ENCODE results near the gene CES2.
"Not testable (repeated sequence)": the region's sequence is repeated elsewhere in the genome, so short reads cannot be mapped to it uniquely, and the experiment has no call there.

CES2 gene

GRCh38 chr16:66976746-66977145, 41.4 kb downstream of the CES2 start:
- H3K27me3 ChIP-seq (replicated peaks; ENCODE audit: control insufficient read depth, insufficient read depth, low read length), result no peaks in the 10 kb centered on the region
- H3K4me3 ChIP-seq (ENCODE audit: low read length), result no peak overlapping the region
- no peak for DNase-seq (ENCODE audit: low read depth)
- H3K36me3 ChIP-seq (ENCODE audit: control insufficient read depth, insufficient read depth, low read length, severe bottlenecking), result no peaks in the 10 kb centered on the region
- no peaks in the 10 kb centered on the region for H3K9me3 ChIP-seq (ENCODE audit: control insufficient read depth, low read length)
- peaks cover 6% of the 10 kb centered on the region for H3K4me1 ChIP-seq (ENCODE audit: control insufficient read depth, insufficient read depth, low read length)
- H3K9ac ChIP-seq (ENCODE audit: low read length), result no peak overlapping the region

GRCh38 chr16:66977341-66978113, 42.2 kb downstream of the CES2 start:
- no peaks in the 10 kb centered on the region for H3K9me3 ChIP-seq (ENCODE audit: control insufficient read depth, low read length)
- DNase-seq (ENCODE audit: low read depth), result peak; percentile 92
- no peaks in the 10 kb centered on the region for H3K36me3 ChIP-seq (ENCODE audit: control insufficient read depth, insufficient read depth, low read length, severe bottlenecking)
- H3K27me3 ChIP-seq (replicated peaks; ENCODE audit: control insufficient read depth, insufficient read depth, low read length), result no peaks in the 10 kb centered on the region
- H3K4me3 ChIP-seq (ENCODE audit: low read length), result no peak overlapping the region
- no peak overlapping the region for H3K9ac ChIP-seq (ENCODE audit: low read length)
- peaks cover 6% of the 10 kb centered on the region for H3K4me1 ChIP-seq (ENCODE audit: control insufficient read depth, insufficient read depth, low read length)

- no peak for DNase-seq (ENCODE audit: low read depth)
- Histone ChIP-seq H3K9me3 (ENCODE audit: control insufficient read depth, low read length) (no peaks in the 10 kb centered on the region), H3K4me1 (ENCODE audit: control insufficient read depth, insufficient read depth, low read length) (peaks cover 6% of the 10 kb centered on the region), H3K27me3 (replicated peaks; ENCODE audit: control insufficient read depth, insufficient read depth, low read length) (no peaks in the 10 kb centered on the region), H3K4me3 (ENCODE audit: low read length) (no peak overlapping the region), H3K9ac (ENCODE audit: low read length) (no peak overlapping the region), H3K36me3 (ENCODE audit: control insufficient read depth, insufficient read depth, low read length, severe bottlenecking) (no peaks in the 10 kb centered on the region)
Observed at GRCh38 chr16:66979011-66979717, 43.8 kb downstream of the CES2 start.

- no peak overlapping the region for H3K4me3 ChIP-seq (ENCODE audit: low read length)
- H3K27me3 ChIP-seq (replicated peaks; ENCODE audit: control insufficient read depth, insufficient read depth, low read length), result no peaks in the 10 kb centered on the region
- DNase-seq (ENCODE audit: low read depth), result no peak
- no peak overlapping the region for H3K9ac ChIP-seq (ENCODE audit: low read length)
- H3K36me3 ChIP-seq (ENCODE audit: control insufficient read depth, insufficient read depth, low read length, severe bottlenecking), result no peaks in the 10 kb centered on the region
- no peaks in the 10 kb centered on the region for H3K9me3 ChIP-seq (ENCODE audit: control insufficient read depth, low read length)
- H3K4me1 ChIP-seq (ENCODE audit: control insufficient read depth, insufficient read depth, low read length), result peaks cover 7% of the 10 kb centered on the region
Observed at GRCh38 chr16:66983033-66983432, 47.7 kb downstream of the CES2 start.

- Histone ChIP-seq H3K36me3 (ENCODE audit: control insufficient read depth, insufficient read depth, low read length, severe bottlenecking) (no peaks in the 10 kb centered on the region), H3K4me1 (ENCODE audit: control insufficient read depth, insufficient read depth, low read length) (peaks cover 9% of the 10 kb centered on the region), H3K4me3 (ENCODE audit: low read length) (no peak overlapping the region), H3K27me3 (replicated peaks; ENCODE audit: control insufficient read depth, insufficient read depth, low read length) (no peaks in the 10 kb centered on the region), H3K9me3 (ENCODE audit: control insufficient read depth, low read length) (no peaks in the 10 kb centered on the region), H3K9ac (ENCODE audit: low read length) (no peak overlapping the region)
- DNase-seq (ENCODE audit: low read depth), result no peak
Observed at GRCh38 chr16:66984892-66985311, 49.6 kb downstream of the CES2 start.

GRCh38 chr16:66986559-66986958, 51.2 kb downstream of the CES2 start:
- Histone ChIP-seq H3K4me3 (ENCODE audit: low read length) (no peak overlapping the region), H3K9me3 (ENCODE audit: control insufficient read depth, low read length) (no peaks in the 10 kb centered on the region), H3K36me3 (ENCODE audit: control insufficient read depth, insufficient read depth, low read length, severe bottlenecking) (no peaks in the 10 kb centered on the region), H3K9ac (ENCODE audit: low read length) (no peak overlapping the region), H3K27me3 (replicated peaks; ENCODE audit: control insufficient read depth, insufficient read depth, low read length) (no peaks in the 10 kb centered on the region), H3K4me1 (ENCODE audit: control insufficient read depth, insufficient read depth, low read length) (peaks cover 9% of the 10 kb centered on the region)
- DNase-seq (ENCODE audit: low read depth), result no peak

- H3K9me3 ChIP-seq (ENCODE audit: control insufficient read depth, low read length), result no peaks in the 10 kb centered on the region
- no peak within 1 kb of the TSS for H3K9ac ChIP-seq (ENCODE audit: low read length)
- H3K36me3 ChIP-seq (ENCODE audit: control insufficient read depth, insufficient read depth, low read length, severe bottlenecking), result no peaks in the 10 kb centered on the region
- peak; percentile 62 for DNase-seq (ENCODE audit: low read depth)
- H3K27me3 ChIP-seq (replicated peaks; ENCODE audit: control insufficient read depth, insufficient read depth, low read length), result peaks cover 6% of the 10 kb centered on the region
- H3K4me3 ChIP-seq (ENCODE audit: low read length), result no peak within 1 kb of the TSS
- H3K4me1 ChIP-seq (ENCODE audit: control insufficient read depth, insufficient read depth, low read length), result peaks cover 9% of the 10 kb centered on the region
Observed at GRCh38 chr16:66988197-66988788, 53.0 kb downstream of the CES2 start, which contains the start of gene CES4A. CES4A (plus strand) TSS chr16:66988589; CDS start chr16:66988773, 184 bp downstream.

GRCh38 chr16:66991545-66992077, 56.3 kb downstream of the CES2 start:
- Histone ChIP-seq H3K9ac (ENCODE audit: low read length) (no peak overlapping the region), H3K4me3 (ENCODE audit: low read length) (no peak overlapping the region), H3K4me1 (ENCODE audit: control insufficient read depth, insufficient read depth, low read length) (peaks cover 14% of the 10 kb centered on the region), H3K27me3 (replicated peaks; ENCODE audit: control insufficient read depth, insufficient read depth, low read length) (peaks cover 6% of the 10 kb centered on the region), H3K36me3 (ENCODE audit: control insufficient read depth, insufficient read depth, low read length, severe bottlenecking) (no peaks in the 10 kb centered on the region), H3K9me3 (ENCODE audit: control insufficient read depth, low read length) (no peaks in the 10 kb centered on the region)
- no peak for DNase-seq (ENCODE audit: low read depth)

GRCh38 chr16:66993558-66993957, 58.2 kb downstream of the CES2 start:
- H3K4me1 ChIP-seq (ENCODE audit: control insufficient read depth, insufficient read depth, low read length), result peaks cover 22% of the 10 kb centered on the region
- not testable (repeated sequence) for H3K36me3 ChIP-seq (ENCODE audit: control insufficient read depth, insufficient read depth, low read length, severe bottlenecking); H3K9ac ChIP-seq (ENCODE audit: low read length); H3K9me3 ChIP-seq (ENCODE audit: control insufficient read depth, low read length); DNase-seq (ENCODE audit: low read depth); H3K4me3 ChIP-seq (ENCODE audit: low read length); H3K27me3 ChIP-seq (replicated peaks; ENCODE audit: control insufficient read depth, insufficient read depth, low read length)
